ENCODE results near the gene ROR2.

DNA sequence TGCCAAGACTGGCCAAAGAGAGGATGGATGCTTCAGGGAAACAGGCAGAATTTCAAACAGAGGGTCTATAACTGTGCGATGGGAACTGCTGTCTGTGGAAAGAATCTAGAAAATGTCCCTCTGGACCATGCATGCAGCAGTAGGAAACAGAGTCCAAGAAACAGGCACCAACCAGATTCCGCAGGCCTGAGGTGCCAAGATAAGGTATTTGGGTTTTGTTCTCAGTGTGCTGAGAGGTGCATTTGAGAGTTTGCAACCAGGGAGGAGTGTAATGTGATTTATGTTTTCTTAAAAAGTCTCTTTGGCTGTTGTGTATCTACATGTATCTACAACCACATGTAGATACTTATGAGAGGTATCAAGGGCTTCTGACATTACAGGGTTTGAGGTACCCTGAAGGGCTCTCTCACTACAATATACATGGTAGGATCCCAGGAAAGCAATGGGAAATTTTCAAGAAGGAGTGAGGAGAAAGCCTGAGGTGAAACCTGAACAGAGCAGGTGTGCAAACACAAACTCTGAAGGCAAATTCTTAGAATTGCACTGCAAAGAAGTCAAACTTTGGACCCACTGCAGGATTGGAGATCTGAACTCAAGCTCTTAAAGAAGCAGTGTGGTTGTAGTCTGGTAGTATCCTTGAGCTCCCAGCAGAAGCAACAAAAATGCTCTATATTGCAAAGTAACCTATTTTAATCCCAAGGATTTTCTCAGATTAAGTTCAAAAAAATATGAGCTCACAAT lies 343.6 kb downstream of the ROR2 start:
- TF ChIP-seq EP300 (IDR thresholded peaks at IDR 0.05) (no peak), POLR2A (IDR thresholded peaks at IDR 0.05) (no peak)
- TF ChIP-seq, protein P1, sequence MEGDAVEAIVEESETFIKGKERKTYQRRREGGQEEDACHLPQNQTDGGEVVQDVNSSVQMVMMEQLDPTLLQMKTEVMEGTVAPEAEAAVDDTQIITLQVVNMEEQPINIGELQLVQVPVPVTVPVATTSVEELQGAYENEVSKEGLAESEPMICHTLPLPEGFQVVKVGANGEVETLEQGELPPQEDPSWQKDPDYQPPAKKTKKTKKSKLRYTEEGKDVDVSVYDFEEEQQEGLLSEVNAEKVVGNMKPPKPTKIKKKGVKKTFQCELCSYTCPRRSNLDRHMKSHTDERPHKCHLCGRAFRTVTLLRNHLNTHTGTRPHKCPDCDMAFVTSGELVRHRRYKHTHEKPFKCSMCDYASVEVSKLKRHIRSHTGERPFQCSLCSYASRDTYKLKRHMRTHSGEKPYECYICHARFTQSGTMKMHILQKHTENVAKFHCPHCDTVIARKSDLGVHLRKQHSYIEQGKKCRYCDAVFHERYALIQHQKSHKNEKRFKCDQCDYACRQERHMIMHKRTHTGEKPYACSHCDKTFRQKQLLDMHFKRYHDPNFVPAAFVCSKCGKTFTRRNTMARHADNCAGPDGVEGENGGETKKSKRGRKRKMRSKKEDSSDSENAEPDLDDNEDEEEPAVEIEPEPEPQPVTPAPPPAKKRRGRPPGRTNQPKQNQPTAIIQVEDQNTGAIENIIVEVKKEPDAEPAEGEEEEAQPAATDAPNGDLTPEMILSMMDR (IDR thresholded peaks at IDR 0.05) = no peak
